ENCODE measurements around the gene TP53TG5. TPM values are rescaled to one million over a fixed set of nuclear protein-coding genes. Genes with fewer than 3 reads are reported as not detected.

Gene TP53TG5
- total RNA-seq, 2 experiments from 2014 or later = 0.36 TPM; not detected in 1

GRCh38 chr20:45339799-45340198 lies 38.3 kb downstream of the TP53TG5 start:
- Mint-ChIP-seq H3K4me1 (ENCODE audit: low read depth) (no peaks in the 10 kb centered on the region), H3K36me3 (ENCODE audit: low read depth) (no peaks in the 10 kb centered on the region), H3K27me3 (no peaks in the 10 kb centered on the region), H3K27ac (no peak overlapping the region), H3K9me3 (no peaks in the 10 kb centered on the region), H3K4me3 (no peak overlapping the region)
- H3K27ac ChIP-seq (ENCODE audit: low read depth in 1 of 2, low read length in 2 of 2) = no peak overlapping the region
- no peak overlapping the region for H3K4me3 ChIP-seq (ENCODE audit: low read length)
- H3K9me3 ChIP-seq (ENCODE audit: control insufficient read depth in 1 of 2, insufficient read depth in 1 of 2, low read length in 2 of 2) = no peaks in the 10 kb centered on the region
- no peaks in the 10 kb centered on the region for H3K36me3 ChIP-seq (ENCODE audit: insufficient read depth, low read length)
- intact Hi-C loops (cut with DNase I, micrococcal nuclease) = no loop called here
- ATAC-seq (ENCODE audit: poor library complexity) = no peak
- peaks cover 7% of the 10 kb centered on the region for H3K4me1 ChIP-seq (ENCODE audit: insufficient read depth, low read length)
- DNase-seq = no peak
- ChIA-PET CTCF (no interaction called here), POLR2A (no interaction called here)
- H3K27me3 ChIP-seq (ENCODE audit: control insufficient read depth in 1 of 2, insufficient read depth in 2 of 2, low read length in 2 of 2) = no peaks in the 10 kb centered on the region
- TF ChIP-seq CTCF (IDR thresholded peaks at IDR 0.05) = no peak

GRCh38 chr20:45339084-45339483 lies 39.0 kb downstream of the TP53TG5 start:
- Histone ChIP-seq H3K27me3 (ENCODE audit: control insufficient read depth in 1 of 2, insufficient read depth in 2 of 2, low read length in 2 of 2) (no peaks in the 10 kb centered on the region), H3K27ac (ENCODE audit: low read depth in 1 of 2, low read length in 2 of 2) (no peak overlapping the region), H3K4me3 (ENCODE audit: low read length) (no peak overlapping the region), H3K9me3 (ENCODE audit: control insufficient read depth in 1 of 2, insufficient read depth in 1 of 2, low read length in 2 of 2) (no peaks in the 10 kb centered on the region), H3K36me3 (ENCODE audit: insufficient read depth, low read length) (no peaks in the 10 kb centered on the region), H3K4me1 (ENCODE audit: insufficient read depth, low read length) (peaks cover under 1% of the 10 kb centered on the region)
- DNase-seq (no peak), ATAC-seq (ENCODE audit: poor library complexity) (no peak)
- no peaks in the 10 kb centered on the region for H3K27me3 Mint-ChIP-seq
- no peak overlapping the region for H3K4me3 Mint-ChIP-seq
- ChIA-PET POLR2A (no interaction called here), CTCF (no interaction called here)
- intact Hi-C loops (cut with DNase I, micrococcal nuclease) = no loop called here
- H3K4me1 Mint-ChIP-seq (ENCODE audit: low read depth) = no peaks in the 10 kb centered on the region
- TF ChIP-seq CTCF (IDR thresholded peaks at IDR 0.05) = no peak
- no peaks in the 10 kb centered on the region for H3K36me3 Mint-ChIP-seq (ENCODE audit: low read depth)
- H3K27ac Mint-ChIP-seq = no peak overlapping the region
- H3K9me3 Mint-ChIP-seq = no peaks in the 10 kb centered on the region

- H3K9me3 ChIP-seq (ENCODE audit: control insufficient read depth in 1 of 2, insufficient read depth in 1 of 2, low read length in 2 of 2) = no peaks in the 10 kb centered on the region
- H3K36me3 ChIP-seq (ENCODE audit: insufficient read depth, low read length) = no peaks in the 10 kb centered on the region
- no peaks in the 10 kb centered on the region for H3K9me3 Mint-ChIP-seq
- intact Hi-C loops (cut with DNase I, micrococcal nuclease) = no loop called here
- no peaks in the 10 kb centered on the region for H3K27me3 ChIP-seq (ENCODE audit: control insufficient read depth in 1 of 2, insufficient read depth in 2 of 2, low read length in 2 of 2)
- no peaks in the 10 kb centered on the region for H3K4me1 Mint-ChIP-seq (ENCODE audit: low read depth)
- CTCF ChIA-PET = no interaction called here
- no peaks in the 10 kb centered on the region for H3K4me1 ChIP-seq (ENCODE audit: insufficient read depth, low read length)
- no peak for ATAC-seq (ENCODE audit: poor library complexity)
- H3K36me3 Mint-ChIP-seq (ENCODE audit: low read depth) = no peaks in the 10 kb centered on the region
- H3K27ac ChIP-seq (ENCODE audit: low read depth in 1 of 2, low read length in 2 of 2) = no peak overlapping the region
- no peak for DNase-seq
- H3K4me3 Mint-ChIP-seq = no peak overlapping the region
- H3K27ac Mint-ChIP-seq = no peak overlapping the region
- POLR2A ChIA-PET = no interaction called here
- no peak for TF ChIP-seq CTCF (IDR thresholded peaks at IDR 0.05)
- H3K4me3 ChIP-seq (ENCODE audit: low read length) = no peak overlapping the region
- H3K27me3 Mint-ChIP-seq = no peaks in the 10 kb centered on the region
These were observed 39.7 kb downstream of the TP53TG5 start for GRCh38 chr20:45338121-45339030.

Measured in CD4-positive, alpha-beta T cell (primary cell).